HG03280 (cell line): ENCODE results near the gene C10orf90.

ENCODE experiments used
- ATAC-seq: cut with Tn5 transposase; IDR thresholded peaks from one replicate; pipeline ENCODE4 v1.9.1; 2021; ENCODE audit warnings: mild to moderate bottlenecking, moderate library complexity; ENCODE audit not compliant: unreplicated experiment

Gene C10orf90

GRCh38 chr10:126674741-126675515 lies 4.4 kb upstream of the C10orf90 start:
- no peak for ATAC-seq

- no peak for ATAC-seq
Measured at GRCh38 chr10:126673565-126673964, 3.1 kb upstream of the C10orf90 start.

- no peak for ATAC-seq
Measured at GRCh38 chr10:126671402-126671975, 996 bp upstream of the C10orf90 start.

GRCh38 chr10:126670895-126671261 lies 385 bp upstream of the C10orf90 start:
- no peak for ATAC-seq

- ATAC-seq: no peak
Measured at GRCh38 chr10:126669168-126669567, 1.3 kb downstream of the C10orf90 start.

- ATAC-seq: no peak
Measured at GRCh38 chr10:126668505-126668904, 2.0 kb downstream of the C10orf90 start.

GRCh38 chr10:126667568-126667967 lies 2.9 kb downstream of the C10orf90 start:
- no peak for ATAC-seq

GRCh38 chr10:126665207-126665606 lies 5.3 kb downstream of the C10orf90 start:
- ATAC-seq: no peak

- no peak for ATAC-seq
Measured at GRCh38 chr10:126663880-126664279, 6.6 kb downstream of the C10orf90 start.

- ATAC-seq: no peak
Measured at GRCh38 chr10:126663328-126663727, 7.2 kb downstream of the C10orf90 start.

GRCh38 chr10:126661841-126662515 lies 8.5 kb downstream of the C10orf90 start:
- no peak for ATAC-seq

- no peak for ATAC-seq
Measured at GRCh38 chr10:126661356-126661755, 9.1 kb downstream of the C10orf90 start.

- no peak for ATAC-seq
Measured at GRCh38 chr10:126659750-126660149, 10.7 kb downstream of the C10orf90 start.

- ATAC-seq: no peak
Measured at GRCh38 chr10:126658928-126659327, 11.6 kb downstream of the C10orf90 start.

GRCh38 chr10:126654579-126654978 lies 15.9 kb downstream of the C10orf90 start:
- no peak for ATAC-seq

GRCh38 chr10:126651467-126651866 lies 19.0 kb downstream of the C10orf90 start:
- ATAC-seq: no peak

GRCh38 chr10:126650161-126650560 lies 20.3 kb downstream of the C10orf90 start:
- ATAC-seq: no peak

- ATAC-seq: no peak
Measured at GRCh38 chr10:126647116-126647515, 23.4 kb downstream of the C10orf90 start.

GRCh38 chr10:126646110-126646509 lies 24.4 kb downstream of the C10orf90 start:
- ATAC-seq: no peak

GRCh38 chr10:126640401-126640800 lies 30.1 kb downstream of the C10orf90 start:
- no peak for ATAC-seq

- ATAC-seq: no peak
Measured at GRCh38 chr10:126639084-126639483, 31.4 kb downstream of the C10orf90 start.

GRCh38 chr10:126638542-126638941 lies 32.0 kb downstream of the C10orf90 start:
- no peak for ATAC-seq
